ENCODE data around the gene MTG1.
A peak's percentile ranks its signal among the peaks of the same experiment; 100 is the strongest.

Gene MTG1, protein sequence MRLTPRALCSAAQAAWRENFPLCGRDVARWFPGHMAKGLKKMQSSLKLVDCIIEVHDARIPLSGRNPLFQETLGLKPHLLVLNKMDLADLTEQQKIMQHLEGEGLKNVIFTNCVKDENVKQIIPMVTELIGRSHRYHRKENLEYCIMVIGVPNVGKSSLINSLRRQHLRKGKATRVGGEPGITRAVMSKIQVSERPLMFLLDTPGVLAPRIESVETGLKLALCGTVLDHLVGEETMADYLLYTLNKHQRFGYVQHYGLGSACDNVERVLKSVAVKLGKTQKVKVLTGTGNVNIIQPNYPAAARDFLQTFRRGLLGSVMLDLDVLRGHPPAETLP

GRCh38 chr10:133394064-133394663 is at the start of gene MTG1:
Gene MTG1, plus strand, starts transcription at chr10:133394157. Its CDS starts 64 bp downstream, at chr10:133394221.
- DNase-seq: peak; percentile 92 to 96

GRCh38 chr10:133344236-133344635 is 49.7 kb upstream of the MTG1 start:
- no peak for DNase-seq

DNA sequence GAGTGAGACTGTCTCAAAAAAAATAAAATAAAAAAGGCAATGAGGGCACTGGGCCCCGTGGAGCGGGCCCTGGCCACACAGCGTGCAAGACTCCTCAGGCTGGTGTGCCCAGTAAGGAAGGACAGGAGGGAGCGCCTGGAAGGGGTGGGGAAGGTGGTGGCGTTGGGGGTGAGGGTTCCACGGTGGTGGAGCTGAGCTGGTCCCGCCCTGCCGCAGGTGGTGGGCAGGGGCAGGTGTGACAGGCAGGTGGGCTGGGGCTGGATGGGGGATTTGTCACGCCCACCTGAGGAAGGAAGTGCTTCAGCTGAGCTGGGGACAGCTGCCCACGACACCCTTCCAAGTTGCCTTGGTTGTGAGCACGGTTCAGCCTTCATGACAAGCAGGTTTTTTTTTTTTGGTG is 47.5 kb upstream of the MTG1 start:
- no peak for DNase-seq

GRCh38 chr10:133347710-133348517 is 46.0 kb upstream of the MTG1 start:
- DNase-seq: no peak

GRCh38 chr10:133349160-133349568 is 44.8 kb upstream of the MTG1 start:
- DNase-seq: no peak

- no peak for DNase-seq
Observed at GRCh38 chr10:133349577-133350011, 44.4 kb upstream of the MTG1 start.

DNA sequence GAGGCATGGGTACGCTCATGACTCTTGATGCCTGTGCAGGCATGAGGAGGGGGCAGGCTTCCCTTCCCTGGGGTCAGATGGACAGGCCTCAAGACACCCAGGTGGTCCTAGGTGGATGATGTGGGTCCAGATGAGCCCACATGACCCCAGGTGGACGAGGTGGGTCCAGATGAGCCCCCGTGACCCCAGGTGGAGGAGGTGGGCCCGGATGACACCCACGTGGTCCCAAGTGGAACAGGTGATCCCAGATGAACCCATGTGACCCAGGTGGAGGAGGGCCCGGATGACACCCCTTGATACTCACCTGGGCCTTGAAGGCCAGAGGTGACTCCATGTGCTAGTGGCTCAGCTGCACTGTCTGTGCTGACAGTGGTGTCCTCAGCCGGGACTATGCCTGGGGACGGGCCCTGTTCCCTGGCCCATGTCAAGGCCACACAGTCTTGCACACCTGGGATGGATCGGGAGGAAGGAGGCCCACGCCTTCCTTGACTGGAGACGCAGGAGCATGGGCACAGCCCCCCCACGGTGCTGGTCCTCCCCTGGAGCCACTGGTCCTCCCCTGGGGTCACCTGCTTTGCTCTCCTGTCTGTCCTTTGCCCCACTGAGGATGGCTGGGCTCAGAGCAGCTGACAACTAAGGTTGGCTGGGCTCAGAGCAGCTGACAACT is 43.5 kb upstream of the MTG1 start:
- no peak for DNase-seq

GRCh38 chr10:133350950-133351329 is 43.0 kb upstream of the MTG1 start:
- no peak for DNase-seq

DNA sequence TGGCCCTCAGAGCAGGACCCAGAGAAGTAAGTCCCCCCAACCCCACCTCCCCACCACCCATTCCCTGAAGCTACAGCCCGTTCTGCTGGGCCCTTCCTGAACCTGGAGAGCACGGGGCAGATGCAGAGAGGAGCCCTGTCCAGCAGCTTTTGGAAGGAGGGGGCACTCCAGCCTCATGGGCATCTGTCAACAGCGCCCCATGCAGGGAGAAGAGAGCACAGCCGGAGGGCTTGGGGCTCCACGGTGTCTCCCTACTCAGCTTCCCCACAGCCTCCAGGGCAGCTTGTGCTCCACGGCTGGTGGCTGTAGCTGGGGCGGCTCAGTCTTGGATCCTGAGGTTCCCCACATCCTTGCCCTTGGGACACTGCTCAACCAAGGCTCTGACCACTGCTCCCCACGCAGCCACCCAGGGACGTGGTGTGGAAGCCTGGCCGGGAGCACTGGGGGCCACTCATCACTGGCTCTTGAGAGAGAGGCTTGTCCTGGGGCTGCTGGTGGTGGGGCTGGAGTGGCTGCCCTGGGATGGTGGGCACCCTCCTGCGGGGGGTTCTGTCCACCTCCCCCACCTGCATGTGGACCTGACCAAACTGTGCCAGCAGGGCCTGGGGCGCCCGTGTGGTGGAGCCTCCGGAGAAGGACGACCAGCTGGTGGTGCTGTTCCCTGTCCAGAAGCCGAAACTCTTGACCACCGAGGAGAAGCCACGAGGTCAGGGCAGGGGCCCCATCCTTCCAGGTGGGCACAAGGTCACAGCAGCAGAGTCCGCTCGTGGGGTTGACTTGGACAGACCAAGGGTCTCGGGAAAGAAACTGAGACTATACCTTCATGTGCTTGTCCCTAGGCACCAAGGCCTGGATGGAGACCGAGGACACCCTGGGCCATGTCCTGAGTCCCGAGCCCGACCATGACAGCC is 42.3 kb upstream of the MTG1 start:
- no peak for DNase-seq

DNA sequence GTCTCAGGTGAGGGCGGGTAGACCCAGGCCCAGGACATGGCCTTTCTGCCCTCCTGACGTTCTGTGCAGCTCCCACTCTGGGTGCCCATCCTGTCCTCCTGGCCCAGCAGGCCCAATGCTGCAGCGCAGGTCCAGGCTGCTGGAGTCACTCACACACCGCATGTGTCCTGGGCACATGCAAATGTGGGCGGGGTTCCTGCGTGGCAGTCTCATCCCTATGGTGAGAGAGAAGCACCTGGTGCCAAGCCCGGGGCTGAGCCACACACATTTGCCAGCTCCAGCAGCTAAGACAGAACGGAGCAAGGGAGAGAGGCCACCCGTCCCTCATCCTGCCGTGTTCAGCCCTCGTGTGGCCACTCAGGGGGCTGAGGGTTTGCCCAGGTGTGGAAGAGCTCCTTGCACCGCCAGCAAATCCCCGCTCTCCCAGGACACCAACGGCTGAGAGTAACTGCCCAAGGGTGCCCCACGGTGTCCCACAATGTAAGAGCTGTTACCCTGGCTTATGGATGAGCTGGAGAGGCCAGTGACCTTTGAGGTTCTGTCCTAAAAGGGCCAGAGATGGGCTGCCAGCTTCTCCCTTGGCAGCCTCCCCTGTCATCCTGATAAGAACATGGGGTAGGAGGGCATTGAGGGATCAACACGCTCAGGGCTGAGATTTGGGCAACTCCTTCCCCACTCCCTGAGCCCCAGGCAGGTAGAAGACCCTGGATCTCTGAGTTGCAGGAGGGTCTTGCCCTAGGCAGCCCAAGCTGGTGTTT is 40.6 kb upstream of the MTG1 start:
- no peak for DNase-seq

DNA sequence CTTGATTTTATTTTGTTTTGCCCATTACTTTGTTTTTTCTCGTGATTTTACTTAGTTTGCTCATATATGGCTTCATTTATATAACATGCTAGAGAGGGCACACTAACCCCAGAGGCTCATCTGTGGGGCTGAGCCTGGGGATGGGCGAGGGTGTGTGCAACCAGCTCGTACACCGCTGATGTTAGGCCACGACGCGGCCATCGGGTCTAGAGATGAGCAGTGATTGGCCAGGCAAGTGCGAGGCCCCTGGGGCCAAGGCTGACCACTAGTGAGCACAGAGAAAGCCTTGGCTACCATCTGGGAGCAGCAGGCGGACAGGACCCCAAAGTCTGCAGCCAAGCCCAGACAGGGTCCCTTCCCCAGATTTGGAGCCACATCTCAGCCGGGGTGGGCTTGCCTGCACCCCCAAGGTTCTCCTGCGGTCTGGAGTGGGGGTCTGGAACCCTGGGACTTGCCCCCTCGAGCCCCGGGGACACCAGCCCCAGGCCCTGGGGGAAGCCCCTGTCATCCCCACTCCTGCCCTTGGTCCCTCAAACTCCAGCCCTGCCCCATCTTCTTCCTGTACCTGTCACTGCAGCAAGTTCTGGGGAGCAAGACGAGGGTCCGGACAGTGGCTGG is 39.9 kb upstream of the MTG1 start:
- no peak for DNase-seq

DNA sequence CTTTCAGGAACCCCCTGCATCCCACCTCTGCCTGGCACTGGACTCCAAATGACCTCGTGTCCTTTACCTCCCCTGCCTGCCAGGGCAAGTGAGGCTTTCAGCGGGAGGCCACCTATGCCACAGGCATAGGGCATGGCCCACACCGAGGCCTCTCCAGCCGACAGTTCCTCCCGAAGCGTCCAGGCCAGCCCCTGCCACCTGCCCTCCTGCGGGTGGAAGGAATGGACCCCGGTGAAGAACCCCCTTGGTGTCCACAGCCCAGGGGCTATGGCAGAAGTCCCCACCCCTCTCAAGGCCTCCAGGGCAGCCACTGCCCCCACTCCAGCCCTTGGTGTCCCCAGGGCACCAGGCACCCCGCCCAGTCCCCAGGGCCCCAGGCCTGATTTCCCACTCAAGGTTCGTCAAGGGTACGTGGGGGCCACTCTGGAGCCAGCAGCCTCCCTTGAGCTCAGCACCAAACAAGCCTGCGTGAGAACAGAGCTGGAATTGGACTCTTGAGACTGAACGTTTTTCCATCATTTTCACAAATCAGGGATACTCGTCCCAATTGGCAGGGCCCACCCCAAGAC is 39.2 kb upstream of the MTG1 start:
- no peak for DNase-seq

DNA sequence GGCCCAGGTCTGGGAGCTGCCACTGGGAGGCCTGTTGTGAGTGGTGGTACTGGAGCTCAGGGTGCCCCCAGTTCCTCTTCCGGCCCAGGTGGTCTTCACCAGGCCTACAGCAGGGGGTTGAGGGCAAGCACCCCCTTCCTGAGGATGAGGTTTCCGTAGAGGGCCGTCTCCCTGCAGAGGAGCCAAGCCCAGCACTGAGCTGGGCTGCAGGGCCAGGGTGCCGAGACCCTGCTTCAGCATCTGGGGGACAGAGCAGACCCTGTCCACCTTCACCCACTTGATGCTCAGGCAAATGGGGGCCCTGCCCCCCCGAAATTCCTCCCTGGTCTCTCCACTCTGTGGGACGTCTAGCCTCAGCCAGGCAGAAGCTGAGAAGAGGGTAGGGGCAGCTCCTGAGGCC is 38.7 kb upstream of the MTG1 start:
- DNase-seq: no peak

DNA sequence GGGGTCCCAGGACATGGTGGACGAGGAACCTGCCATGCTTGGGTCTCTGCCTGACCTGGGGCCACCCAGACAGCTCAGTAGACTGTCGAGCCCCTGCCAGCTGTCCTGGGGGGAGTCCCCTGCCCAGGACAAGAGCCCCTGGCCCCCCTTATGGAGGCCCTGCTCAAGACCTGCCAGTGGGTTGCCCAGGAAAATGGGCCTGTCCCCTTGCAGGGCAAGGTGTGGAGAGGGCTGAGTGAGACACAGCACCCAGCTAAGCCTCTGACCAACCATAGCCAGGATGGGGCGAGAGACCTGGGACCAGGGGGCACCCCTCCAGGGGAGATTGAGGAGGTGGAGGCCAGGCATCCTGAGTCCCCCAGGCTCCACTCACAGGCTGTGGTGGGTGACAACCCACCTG is 38.0 kb upstream of the MTG1 start:
- no peak for DNase-seq

DNA sequence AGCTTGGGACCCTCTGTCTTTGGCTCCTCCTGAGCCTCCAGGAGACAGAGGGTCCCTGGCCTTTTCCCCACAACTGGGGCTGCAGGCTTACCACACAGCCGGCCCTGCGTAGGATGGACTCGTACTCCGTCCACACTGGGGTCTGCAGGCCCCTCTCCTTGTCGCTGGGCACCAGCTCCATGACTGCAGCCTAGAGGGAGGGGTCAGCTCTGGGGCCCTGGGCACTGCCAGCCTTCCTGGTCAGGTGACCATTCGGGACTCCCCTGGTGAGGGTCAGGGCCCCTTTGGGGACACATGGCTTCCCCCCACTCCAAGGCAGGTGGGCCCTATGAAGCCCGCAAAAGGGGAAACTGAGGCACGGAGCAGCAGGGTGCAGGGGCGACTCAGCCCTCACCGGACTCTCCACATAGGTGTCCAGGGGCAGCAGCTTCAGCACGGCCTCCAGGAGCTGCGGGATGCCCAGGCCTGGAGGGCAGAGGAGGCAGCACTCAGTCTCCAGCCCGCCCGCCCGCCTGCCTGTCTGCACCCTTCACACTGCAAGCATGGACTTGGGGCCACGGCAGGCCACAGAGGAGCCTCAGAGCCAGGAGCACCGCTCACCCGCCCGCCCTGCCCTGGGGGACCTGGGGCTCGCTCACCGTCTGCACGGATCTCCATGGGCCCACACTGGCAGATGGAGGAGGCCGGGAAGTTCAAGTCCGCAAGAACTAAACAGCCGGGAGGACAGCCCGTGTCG is 37.2 kb upstream of the MTG1 start:
- no peak for DNase-seq

- DNase-seq: peak; percentile 70 to 76
Observed at GRCh38 chr10:133357285-133358161, 36.4 kb upstream of the MTG1 start, which contains the start of gene FUOM. Gene FUOM, minus strand, starts transcription at chr10:133358019. Its CDS starts 12 bp downstream, at chr10:133358007.

GRCh38 chr10:133358162-133358924 is 35.6 kb upstream of the MTG1 start:
- no peak for DNase-seq

DNA sequence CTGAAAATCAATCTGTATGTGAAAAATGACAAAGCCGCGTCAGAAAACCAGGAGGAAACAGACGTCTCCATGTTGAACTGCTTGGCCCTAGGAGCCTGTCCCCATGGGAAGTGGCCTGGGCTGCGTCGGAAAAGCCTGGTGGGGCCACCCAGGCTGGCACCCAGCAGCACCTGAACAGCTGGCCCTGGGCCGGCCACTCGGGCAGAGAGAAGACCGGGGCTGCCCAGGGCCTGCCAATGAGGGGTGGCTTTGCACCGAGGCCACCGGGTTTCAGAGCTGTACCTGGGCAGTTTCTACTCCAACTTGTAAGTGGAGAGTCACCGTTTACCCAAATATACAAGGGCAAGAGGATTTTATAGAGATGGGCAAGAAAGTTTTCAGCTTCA is 35.0 kb upstream of the MTG1 start:
- DNase-seq: no peak

Measured in stimulated activated CD4-positive, alpha-beta T cell treated with anti-CD3 and anti-CD28 coated beads, Interleukin-4, amount 100 ng/mL, for 4 hours (primary cell).